H1 (cell line): ENCODE results near the gene CLRN2. TPM values are rescaled to one million over a fixed set of nuclear protein-coding genes. Genes with fewer than 3 reads are reported as not detected.

Source experiments
- CTCF ChIA-PET: fragments of 300-600 bp; sonication (Branson Sonifier 250); formaldehyde crosslinking; loops from one replicate; lab custom pipeline; 2021; ENCODE audit not compliant: partially characterized antibody; lab: Charles Lee
- POLR2A ChIA-PET: fragments of 300-600 bp; sonication (Branson Sonifier 250); formaldehyde crosslinking; loops from one replicate; lab custom pipeline; 2021; ENCODE audit warnings: inconsistent platforms; ENCODE audit not compliant: partially characterized antibody; lab: Charles Lee
- DNase-seq, 2 experiments: peaks; one replicate each; pipeline versions ENCODE4 v3.0.0 to v3.0.0-alpha.2; 2010 to 2022; ENCODE audit warnings: low spot score in 2 of 2, low read depth in 1 of 2, mixed read lengths in 1 of 2
- FAIRE-seq: peaks from 2 replicates; lab custom pipeline; 2011; peaks lifted over from hg19 to GRCh38; lab: Jason Lieb, UNC
- H2AFZ ChIP-seq: 2 replicates; pipeline ENCODE4 v1.8.1; 2012; ENCODE audit warnings: low read length, inconsistent platforms
- H2AK5ac ChIP-seq: 2 replicates; pipeline ENCODE4 v1.6.1; 2013; ENCODE audit warnings: low read depth, low read length
- H2BK120ac ChIP-seq: replicated peaks from 2 replicates; pipeline ENCODE3; 2013; ENCODE audit warnings: low read depth, low read length, inconsistent platforms
- H2BK12ac ChIP-seq: 2 replicates; pipeline ENCODE4 v1.6.1; 2013; ENCODE audit warnings: low read depth, low read length
- H2BK15ac ChIP-seq: 2 replicates; pipeline ENCODE4 v1.6.1; 2013; ENCODE audit warnings: low read length
- H2BK20ac ChIP-seq: 2 replicates; pipeline ENCODE4 v1.6.1; 2013; ENCODE audit warnings: low read length
- H2BK5ac ChIP-seq: 2 replicates; pipeline ENCODE4 v1.6.1; 2013; ENCODE audit warnings: low read depth, low read length
- H3K14ac ChIP-seq: 2 replicates; pipeline ENCODE4 v1.6.1; 2013; ENCODE audit warnings: inconsistent platforms; ENCODE audit not compliant: insufficient read length
- H3K18ac ChIP-seq: 2 replicates; pipeline ENCODE4 v1.6.1; 2013; ENCODE audit warnings: low read length; ENCODE audit errors: extremely low read depth
- H3K23ac ChIP-seq: 2 replicates; pipeline ENCODE4 v1.6.1; 2013; ENCODE audit warnings: inconsistent platforms; ENCODE audit not compliant: insufficient read length
- H3K23me2 ChIP-seq: 2 replicates; pipeline ENCODE4 v1.6.1; 2013; ENCODE audit warnings: low read depth, low read length
- H3K27ac ChIP-seq: 2 replicates; pipeline ENCODE4 v1.6.1; 2011; ENCODE audit warnings: low read depth, low read length, inconsistent platforms
- H3K27me3 ChIP-seq, 4 experiments: replicated peaks in 1 of 4; 1 replicate in 1 of 4; 2 replicates in 3 of 4; pipeline versions ENCODE4 v1.6.1 to v1.8.1; 2011 to 2013; ENCODE audit warnings: low read length in 3 of 4, mild to moderate bottlenecking in 3 of 4, inconsistent platforms in 2 of 4, mixed read lengths in 2 of 4, moderate library complexity in 1 of 4; ENCODE audit not compliant: control insufficient read depth in 3 of 4, insufficient read depth in 3 of 4; ENCODE audit errors: extremely low read depth in 1 of 4
- H3K36me3 ChIP-seq, 4 experiments: 2 replicates each; pipeline versions ENCODE4 v1.6.1 to v1.8.1; 2011 to 2013; ENCODE audit warnings: mild to moderate bottlenecking in 4 of 4, low read length in 3 of 4, moderate library complexity in 2 of 4, control low read depth in 1 of 4, inconsistent platforms in 1 of 4; ENCODE audit not compliant: insufficient read depth in 4 of 4, control insufficient read depth in 2 of 4
- H3K4ac ChIP-seq: replicated peaks from 2 replicates; pipeline ENCODE3; 2013; ENCODE audit warnings: low read length, low read depth, mixed read lengths, inconsistent platforms; ENCODE audit not compliant: insufficient read length
- H3K4me1 ChIP-seq, 4 experiments: replicated peaks in 1 of 4; 1 replicate in 1 of 4; 2 replicates in 3 of 4; pipeline versions ENCODE4 v1.6.1 to v1.8.1; 2011 to 2013; ENCODE audit warnings: low read length in 3 of 4, inconsistent platforms in 2 of 4, mixed read lengths in 1 of 4; ENCODE audit not compliant: insufficient read depth in 4 of 4, control insufficient read depth in 3 of 4
- H3K4me2 ChIP-seq, 2 experiments: 2 replicates each; pipeline versions ENCODE4 v1.6.1 to v1.8.1; 2011 to 2013; ENCODE audit warnings: low read depth in 2 of 2, low read length in 2 of 2, control low read depth in 1 of 2, inconsistent platforms in 1 of 2, mild to moderate bottlenecking in 1 of 2; ENCODE audit not compliant: insufficient read depth in 1 of 2
- H3K4me3 ChIP-seq, 4 experiments: fragments of 200-600, 300-600 bp in 1 of 4; sonication (generic), shearing (Covaris generic), sonication (Bioruptor Twin) in 1 of 4; 2 replicates each; pipeline versions ENCODE4 v1.5.1 to v1.8.1; 2011 to 2016; ENCODE audit warnings: low read length in 4 of 4, low read depth in 3 of 4, control low read depth in 2 of 4, inconsistent platforms in 2 of 4, mild to moderate bottlenecking in 2 of 4, mixed read lengths in 1 of 4, moderate library complexity in 1 of 4; ENCODE audit not compliant: insufficient read depth in 2 of 4; ENCODE audit errors: extremely low read depth in 1 of 4
- H3K56ac ChIP-seq: replicated peaks from 2 replicates; pipeline ENCODE3; 2013; ENCODE audit warnings: low read depth, mild to moderate bottlenecking, mixed read lengths, low read length, inconsistent platforms; ENCODE audit not compliant: insufficient read length
- H3K79me1 ChIP-seq: 2 replicates; pipeline ENCODE4 v1.6.1; 2013; ENCODE audit warnings: low read depth, low read length, control low read depth
- H3K79me2 ChIP-seq, 2 experiments: 2 replicates each; pipeline versions ENCODE4 v1.6.1 to v1.8.1; 2012 to 2013; ENCODE audit warnings: low read length in 2 of 2, mild to moderate bottlenecking in 2 of 2, inconsistent platforms in 1 of 2; ENCODE audit not compliant: insufficient read depth in 2 of 2, control insufficient read depth in 1 of 2
- H3K9ac ChIP-seq, 4 experiments: replicated peaks in 1 of 4; 1 replicate in 1 of 4; 2 replicates in 3 of 4; pipeline versions ENCODE4 v1.6.1 to v1.8.1; 2011 to 2013; ENCODE audit warnings: low read depth in 3 of 4, low read length in 3 of 4, control low read depth in 2 of 4, mild to moderate bottlenecking in 2 of 4, moderate library complexity in 2 of 4, inconsistent platforms in 1 of 4; ENCODE audit errors: extremely low read depth in 1 of 4
- H3K9me3 ChIP-seq, 2 experiments: 2 replicates each; pipeline versions ENCODE4 v1.6.1 to v1.8.1; 2012 to 2013; ENCODE audit warnings: mild to moderate bottlenecking in 2 of 2, moderate library complexity in 2 of 2, control low read depth in 1 of 2, inconsistent platforms in 1 of 2, low read depth in 1 of 2, low read length in 1 of 2, mixed read lengths in 1 of 2; ENCODE audit not compliant: insufficient read depth in 2 of 2
- H4K20me1 ChIP-seq, 2 experiments: replicated peaks in 1 of 2; 2 replicates each; pipeline versions ENCODE3 to v1.8.1; 2011 to 2013; ENCODE audit warnings: inconsistent platforms in 2 of 2, low read length in 2 of 2, mild to moderate bottlenecking in 1 of 2; ENCODE audit not compliant: insufficient read depth in 2 of 2, control insufficient read depth in 1 of 2
- H4K5ac ChIP-seq: 2 replicates; pipeline ENCODE4 v1.6.1; 2013; ENCODE audit warnings: low read length, low read depth, mixed read lengths, inconsistent platforms; ENCODE audit not compliant: insufficient read length
- H4K8ac ChIP-seq: 2 replicates; pipeline ENCODE4 v1.8.0; 2013; ENCODE audit warnings: mild to moderate bottlenecking, moderate library complexity, low read length, inconsistent platforms; ENCODE audit not compliant: insufficient read depth; ENCODE audit errors: extremely low read depth
- H4K91ac ChIP-seq: replicated peaks from 2 replicates; pipeline ENCODE3; 2013; ENCODE audit warnings: low read length, mixed read lengths, inconsistent platforms; ENCODE audit not compliant: insufficient read length
- BCL11A ChIP-seq, 2 experiments: IDR thresholded peaks; one replicate each; pipeline ENCODE4 v1.6.1; 2011; ENCODE audit warnings: low read depth in 2 of 2, low read length in 2 of 2, mild to moderate bottlenecking in 2 of 2
- CTBP2 ChIP-seq: IDR thresholded peaks from 2 replicates; pipeline ENCODE4 v1.7.0; 2011; ENCODE audit warnings: borderline replicate concordance, mild to moderate bottlenecking, moderate library complexity, mixed read lengths, low read length; ENCODE audit not compliant: insufficient read depth, insufficient read length
- NANOG ChIP-seq: IDR thresholded peaks from 2 replicates; pipeline ENCODE4 v1.6.1; 2011; ENCODE audit warnings: low read length, low read depth, mild to moderate bottlenecking, inconsistent platforms; ENCODE audit not compliant: insufficient read depth, poor library complexity, severe bottlenecking
- POU5F1 ChIP-seq: IDR thresholded peaks from 2 replicates; pipeline ENCODE4 v1.6.1; 2011; ENCODE audit warnings: low read depth, mild to moderate bottlenecking, low read length, moderate library complexity
- SIRT6 ChIP-seq: IDR thresholded peaks from one replicate; pipeline ENCODE4 v1.7.1; 2012; ENCODE audit warnings: low read length, inconsistent platforms
- SP4 ChIP-seq: IDR thresholded peaks from 2 replicates; pipeline ENCODE4 v1.6.1; 2012; ENCODE audit warnings: low read length, inconsistent platforms
- SUZ12 ChIP-seq: fragments of 200-600 bp; sonication (generic); IDR thresholded peaks from 2 replicates; pipeline ENCODE4 v1.6.1; 2012; ENCODE audit warnings: mild to moderate bottlenecking, inconsistent platforms, low read length, moderate library complexity, mixed read lengths
- TAF7 ChIP-seq: optimal IDR thresholded peaks from 2 replicates; pipeline ENCODE3; 2011; ENCODE audit warnings: low read depth, mild to moderate bottlenecking, inconsistent platforms, low read length, moderate library complexity, borderline replicate concordance
- WGBS, 2 experiments: shearing (Covaris generic) in 1 of 2; methylation state at CpG; one replicate each; pipeline versions ENCODE4 v1.1.6 to v1.1.7; 2013 to 2015; ENCODE audit warnings: low lambda C conversion rate in 2 of 2, mixed read lengths in 2 of 2, inconsistent platforms in 1 of 2, low coverage in 1 of 2, missing lambda C conversion rate in 1 of 2; ENCODE audit not compliant: insufficient replicate concordance in 2 of 2, insufficient coverage in 1 of 2, insufficient read length in 1 of 2; ENCODE audit errors: extremely low coverage in 1 of 2, missing lambda C conversion rate in 1 of 2; 5-methylcytosine and 5-hydroxymethylcytosine counted together
- polyA plus RNA-seq, 7 experiments: library from polyadenylated mRNA; depleted of rRNA in 3 of 7; stranded (reverse) in 5 of 7; unstranded in 2 of 7; fragments of >200 nt in 5 of 7; fragments of 200-250 nt in 2 of 7; gene quantifications; 1 replicate in 5 of 7; 2 replicates in 1 of 7; 4 replicates in 1 of 7; pipeline versions ENCODE4 v1.2.1 to v1.2.3, GENCODE V29; 2011 to 2013; ENCODE audit warnings: missing spikeins in 2 of 7, mixed read lengths in 2 of 7
- total RNA-seq: library from RNA; stranded (reverse); fragmentation: NEBNext Ultra II Directional; extraction: Animal tissue kit (Norgen Biotek cat#: 25700); gene quantifications from 2 replicates; pipeline ENCODE4 v1.2.1, GENCODE V29; 2021

Gene CLRN2
- total and polyA plus RNA-seq, 2 of the 8 experiments (the other 6 are each of a cell fraction or from before 2014, with no cell fraction given): not detected

GRCh38 chr4:17534705-17535104 is 19.7 kb downstream of the CLRN2 start:
- H3K4me2 ChIP-seq: no peak overlapping the region
- H4K8ac ChIP-seq: no peak overlapping the region
- no peaks in the 10 kb centered on the region for H4K20me1 ChIP-seq
- H2BK20ac ChIP-seq: no peak overlapping the region
- no peak overlapping the region for H3K27ac ChIP-seq
- no peak for FAIRE-seq
- H3K4me1 ChIP-seq: no peaks in the 10 kb centered on the region
- TF ChIP-seq SIRT6 (no peak), SP4 (no peak), TAF7 (no peak), POU5F1 (no peak), NANOG (no peak), BCL11A (IDR thresholded peaks at IDR 0.05; ENCODE audit: low read depth in 2 of 2, low read length in 2 of 2) (no peak), SUZ12 (no peak), CTBP2 (no peak)
- DNase-seq: no peak
- no peak overlapping the region for H4K91ac ChIP-seq
- no peak overlapping the region for H3K56ac ChIP-seq
- no peak overlapping the region for H3K9ac ChIP-seq
- H2BK120ac ChIP-seq: no peak overlapping the region
- H3K4me3 ChIP-seq: no peak overlapping the region
- H3K79me1 ChIP-seq: no peaks in the 10 kb centered on the region
- H3K27me3 ChIP-seq: no peaks in the 10 kb centered on the region
- no peak overlapping the region for H2BK15ac ChIP-seq
- H2AFZ ChIP-seq: no peak overlapping the region
- H4K5ac ChIP-seq: no peak overlapping the region
- CTCF ChIA-PET: no interaction called here
- 93% methylated on average over 4 of the region's 4 CpGs; no CpG with 5 or more reads in 1 of the 2 experiments for WGBS, 2 experiments
- no peak overlapping the region for H2BK12ac ChIP-seq
- no peaks in the 10 kb centered on the region for H3K9me3 ChIP-seq
- H2BK5ac ChIP-seq: no peak overlapping the region
- H3K18ac ChIP-seq: no peak overlapping the region
- no peak overlapping the region for H3K4ac ChIP-seq
- H3K23ac ChIP-seq: no peak overlapping the region
- no peaks in the 10 kb centered on the region for H3K23me2 ChIP-seq
- H3K36me3 ChIP-seq: no peaks in the 10 kb centered on the region
- no peak overlapping the region for H3K14ac ChIP-seq
- no peak overlapping the region for H2AK5ac ChIP-seq
- POLR2A ChIA-PET: no interaction called here
- no peaks in the 10 kb centered on the region for H3K79me2 ChIP-seq
